Measurements from ENCODE around the gene IQCE.

The IQCE gene

DNA sequence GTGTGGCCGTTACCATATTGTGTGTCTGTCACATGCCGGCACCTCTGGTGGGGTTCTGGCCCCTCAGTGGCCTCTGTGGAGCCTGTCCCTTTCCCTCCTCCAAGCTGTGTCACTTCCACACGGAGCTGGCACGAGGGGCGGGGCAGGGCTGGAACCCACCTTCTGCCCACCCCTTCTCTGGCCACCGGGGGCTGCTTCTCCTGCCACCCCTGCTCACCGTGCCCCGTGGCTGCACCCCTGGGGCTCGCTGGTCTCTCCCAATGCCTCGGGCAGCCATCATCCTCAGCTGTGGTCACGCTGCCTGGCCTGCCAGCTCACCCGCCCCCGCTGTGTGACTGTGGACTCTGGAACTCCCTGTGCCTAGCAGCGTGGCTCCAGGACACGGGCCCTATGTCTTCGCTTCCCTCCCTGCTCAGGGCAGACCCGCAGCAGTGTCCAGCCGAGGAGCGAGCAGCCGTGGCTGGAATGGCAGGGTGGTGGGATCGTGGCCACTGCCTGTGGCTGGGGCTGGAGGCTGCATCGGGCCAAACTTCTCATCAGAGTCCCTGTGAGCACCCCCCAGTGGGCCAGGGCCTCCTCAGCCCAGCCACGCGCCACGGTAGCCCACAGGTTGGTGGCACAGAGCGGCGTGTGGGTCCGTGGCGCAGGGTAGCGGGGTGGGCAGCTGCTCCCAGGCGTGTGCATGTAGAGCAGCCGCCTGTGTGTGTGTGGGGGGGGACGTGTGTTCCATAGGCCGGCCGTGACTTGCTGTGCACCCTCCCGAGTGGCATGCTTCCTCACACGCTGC is 81.1 kb downstream of the IQCE start:
- no peak for TF ChIP-seq CTCF (IDR thresholded peaks at IDR 0.05; ENCODE audit: extremely low read depth, missing control alignments)
- no peak for DNase-seq (ENCODE audit: low spot score)

DNA sequence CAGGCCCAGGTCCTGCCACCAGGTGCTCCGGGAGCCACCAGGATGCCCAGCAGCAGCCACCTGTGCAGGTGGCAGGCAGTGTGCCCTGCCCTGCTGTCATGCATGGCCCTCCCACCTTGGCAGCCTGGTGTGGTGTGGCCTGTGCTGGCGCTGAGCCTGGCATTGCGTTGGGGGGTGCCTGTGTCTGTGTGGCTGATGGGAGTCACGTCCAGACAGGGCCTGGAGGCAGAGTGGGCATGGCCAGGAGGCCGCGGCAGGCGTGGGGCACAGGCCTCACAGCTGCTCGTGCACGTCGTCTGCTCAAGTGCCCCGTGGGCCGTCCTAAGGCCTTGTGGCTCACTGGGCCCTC is 81.7 kb downstream of the IQCE start:
- no peak for DNase-seq (ENCODE audit: low spot score)
- no peak for TF ChIP-seq CTCF (IDR thresholded peaks at IDR 0.05; ENCODE audit: extremely low read depth, missing control alignments)

DNA sequence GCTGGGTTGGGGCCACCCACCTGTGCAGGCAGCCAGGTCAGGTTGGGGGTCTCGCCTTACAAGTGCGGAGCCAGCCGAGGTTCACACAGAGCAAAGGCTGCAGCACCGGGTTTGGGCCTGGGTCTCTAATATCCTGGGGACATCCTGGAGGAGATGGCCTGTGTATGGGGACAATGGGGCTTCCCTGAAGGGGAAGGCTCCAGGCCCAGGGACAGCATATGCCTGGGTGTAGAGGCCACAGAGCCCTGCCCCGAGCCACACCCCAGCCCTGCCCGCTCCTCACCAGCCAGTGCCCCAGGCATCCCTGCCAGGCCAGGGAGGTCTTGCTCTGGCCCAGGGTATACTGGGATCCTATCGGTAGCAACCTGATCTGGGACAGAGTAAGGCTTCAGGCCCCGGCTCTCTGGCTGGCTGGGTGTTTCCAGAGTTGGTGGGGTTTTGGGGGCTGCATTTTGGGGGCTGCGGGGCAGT is 82.1 kb downstream of the IQCE start:
- no peak for TF ChIP-seq CTCF (IDR thresholded peaks at IDR 0.05; ENCODE audit: extremely low read depth, missing control alignments)
- no peak for DNase-seq (ENCODE audit: low spot score)

DNA sequence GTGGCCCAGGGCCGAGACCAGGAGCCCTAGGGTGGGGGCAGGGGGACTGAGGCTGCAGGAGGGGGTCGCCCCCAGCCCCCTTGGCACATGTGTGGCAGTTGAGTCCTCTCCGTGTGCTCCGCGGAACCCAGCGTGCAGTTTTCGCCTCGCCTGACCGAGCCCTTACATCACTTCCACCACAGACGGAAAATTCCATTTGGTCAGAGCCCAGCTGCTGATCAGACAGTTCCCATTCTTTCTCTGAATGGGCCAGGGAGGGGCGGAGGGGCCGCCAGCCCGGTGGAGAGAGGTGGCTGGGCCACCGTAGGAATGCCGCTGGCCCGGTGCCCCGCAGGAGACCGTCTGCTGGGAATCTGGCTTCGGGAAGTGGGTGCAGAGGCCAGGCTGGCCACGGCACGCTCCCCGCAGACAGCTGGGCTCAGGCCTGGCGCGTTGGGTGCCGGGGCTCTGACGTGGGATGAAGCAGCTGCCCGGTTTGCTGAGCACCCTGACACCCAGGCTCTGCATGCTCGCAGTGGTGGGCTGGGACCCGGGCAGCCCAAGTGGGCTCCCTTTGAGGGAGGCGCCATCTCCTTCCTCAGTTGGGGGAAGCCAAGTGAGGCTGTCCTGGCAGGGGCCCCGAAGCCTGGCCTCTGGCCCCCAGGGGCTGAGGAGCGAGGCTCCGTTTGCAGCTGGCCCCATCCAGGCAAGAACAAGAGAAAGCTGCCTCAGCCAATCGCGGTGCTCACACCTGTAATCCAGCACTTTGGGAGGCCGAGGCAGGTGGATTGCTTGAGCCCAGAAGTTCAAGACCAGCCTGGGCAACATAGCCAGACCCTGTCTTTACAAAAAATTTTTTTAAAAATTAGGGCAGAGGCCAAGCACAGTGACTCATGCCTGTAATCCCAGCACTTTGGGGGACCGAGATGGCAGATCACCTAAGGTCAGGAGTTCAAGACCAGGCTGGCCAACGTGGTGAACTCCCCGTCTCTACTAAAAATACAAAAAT is 82.9 kb downstream of the IQCE start:
- peak; percentile 80 for DNase-seq (ENCODE audit: low spot score)
- TF ChIP-seq CTCF (IDR thresholded peaks at IDR 0.05; ENCODE audit: extremely low read depth, missing control alignments), result no peak

- TF ChIP-seq CTCF (IDR thresholded peaks at IDR 0.05; ENCODE audit: extremely low read depth, missing control alignments), result peak; percentile 12
- no peak for DNase-seq (ENCODE audit: low spot score)
These were observed 84.8 kb downstream of the IQCE start for GRCh38 chr7:2643386-2644219.

DNA sequence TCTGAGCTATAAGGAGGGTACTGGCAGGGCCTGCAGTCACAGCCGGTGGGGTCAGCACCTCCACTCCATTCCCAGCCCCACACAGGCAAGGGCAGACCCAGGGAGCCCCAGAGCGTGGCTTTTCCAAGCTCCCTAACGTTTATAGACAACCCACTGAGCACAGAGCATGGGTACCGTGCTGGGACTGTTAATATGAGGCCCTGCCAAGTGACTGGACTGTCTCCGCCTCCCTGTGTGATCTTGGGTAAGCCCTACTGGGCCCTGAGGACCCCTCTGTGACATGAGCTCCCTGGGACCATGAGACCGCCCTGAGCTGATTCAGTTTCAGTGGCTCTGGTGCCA is 85.4 kb downstream of the IQCE start:
- no peak for DNase-seq (ENCODE audit: low spot score)
- no peak for TF ChIP-seq CTCF (IDR thresholded peaks at IDR 0.05; ENCODE audit: extremely low read depth, missing control alignments)

Data from GM20000 (cell line).